ENCODE data around the gene SAMD1. TPM values are rescaled to one million over a fixed set of nuclear protein-coding genes. Genes with fewer than 3 reads are reported as not detected.
A peak's percentile ranks its signal among the peaks of the same experiment; 100 is the strongest.

Gene SAMD1
- total and polyA plus RNA-seq, 7 donors, result 8.7 to 40.9 (median 15.6) TPM

- peak overlapping the region; percentile 64 to 71 (median 69) for H3K27ac ChIP-seq
- no peak for DNase-seq
- H3K36me3 ChIP-seq, result no peaks in the 10 kb centered on the region
- TF ChIP-seq POLR2AphosphoS5 (IDR thresholded peaks at IDR 0.05) (no peak), POLR2A (IDR thresholded peaks at IDR 0.05) (no peak), EP300 (IDR thresholded peaks at IDR 0.05) (no peak)
- TF ChIP-seq, protein P1, sequence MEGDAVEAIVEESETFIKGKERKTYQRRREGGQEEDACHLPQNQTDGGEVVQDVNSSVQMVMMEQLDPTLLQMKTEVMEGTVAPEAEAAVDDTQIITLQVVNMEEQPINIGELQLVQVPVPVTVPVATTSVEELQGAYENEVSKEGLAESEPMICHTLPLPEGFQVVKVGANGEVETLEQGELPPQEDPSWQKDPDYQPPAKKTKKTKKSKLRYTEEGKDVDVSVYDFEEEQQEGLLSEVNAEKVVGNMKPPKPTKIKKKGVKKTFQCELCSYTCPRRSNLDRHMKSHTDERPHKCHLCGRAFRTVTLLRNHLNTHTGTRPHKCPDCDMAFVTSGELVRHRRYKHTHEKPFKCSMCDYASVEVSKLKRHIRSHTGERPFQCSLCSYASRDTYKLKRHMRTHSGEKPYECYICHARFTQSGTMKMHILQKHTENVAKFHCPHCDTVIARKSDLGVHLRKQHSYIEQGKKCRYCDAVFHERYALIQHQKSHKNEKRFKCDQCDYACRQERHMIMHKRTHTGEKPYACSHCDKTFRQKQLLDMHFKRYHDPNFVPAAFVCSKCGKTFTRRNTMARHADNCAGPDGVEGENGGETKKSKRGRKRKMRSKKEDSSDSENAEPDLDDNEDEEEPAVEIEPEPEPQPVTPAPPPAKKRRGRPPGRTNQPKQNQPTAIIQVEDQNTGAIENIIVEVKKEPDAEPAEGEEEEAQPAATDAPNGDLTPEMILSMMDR (IDR thresholded peaks at IDR 0.05), result no peak
- peaks cover 0 to 28% (median 27%) of the 10 kb centered on the region in 4 donors for H3K4me1 ChIP-seq
- H3K4me3 ChIP-seq, result peak overlapping the region; percentile 20 to 60 (median 50)
- WGBS, 2 donors, result 0 to 1% methylated on average over 38 of the region's 38 CpGs
- no peaks in the 10 kb centered on the region for H3K27me3 ChIP-seq
- no peaks in the 10 kb centered on the region for H3K9me3 ChIP-seq
- intact Hi-C loops (cut with DNase I), result loop anchor here (2.0 kb wide), 3 partner anchors 17 to 271 kb away; no protein-coding TSS in a partner anchor
Observed at GRCh38 chr19:14135985-14136508, 45.5 kb upstream of the SAMD1 start.

- Histone ChIP-seq H3K36me3 (no peaks in the 10 kb centered on the region), H3K4me3 (no peak overlapping the region), H3K9me3 (no peaks in the 10 kb centered on the region), H3K4me1 (peaks cover 0 to 28% (median 27%) of the 10 kb centered on the region in 4 donors), H3K27me3 (no peaks in the 10 kb centered on the region), H3K27ac (no peak overlapping the region)
- no peak for DNase-seq
- TF ChIP-seq POLR2A (IDR thresholded peaks at IDR 0.05) (no peak), POLR2AphosphoS5 (IDR thresholded peaks at IDR 0.05) (no peak), EP300 (IDR thresholded peaks at IDR 0.05) (no peak)
- TF ChIP-seq, protein P1 (IDR thresholded peaks at IDR 0.05), result no peak
- WGBS, 2 donors, result 19 to 45% methylated on average over 6 of the region's 6 CpGs
- intact Hi-C loops (cut with DNase I), result no loop called here
Observed at GRCh38 chr19:14135355-14135754, 44.8 kb upstream of the SAMD1 start.

DNA sequence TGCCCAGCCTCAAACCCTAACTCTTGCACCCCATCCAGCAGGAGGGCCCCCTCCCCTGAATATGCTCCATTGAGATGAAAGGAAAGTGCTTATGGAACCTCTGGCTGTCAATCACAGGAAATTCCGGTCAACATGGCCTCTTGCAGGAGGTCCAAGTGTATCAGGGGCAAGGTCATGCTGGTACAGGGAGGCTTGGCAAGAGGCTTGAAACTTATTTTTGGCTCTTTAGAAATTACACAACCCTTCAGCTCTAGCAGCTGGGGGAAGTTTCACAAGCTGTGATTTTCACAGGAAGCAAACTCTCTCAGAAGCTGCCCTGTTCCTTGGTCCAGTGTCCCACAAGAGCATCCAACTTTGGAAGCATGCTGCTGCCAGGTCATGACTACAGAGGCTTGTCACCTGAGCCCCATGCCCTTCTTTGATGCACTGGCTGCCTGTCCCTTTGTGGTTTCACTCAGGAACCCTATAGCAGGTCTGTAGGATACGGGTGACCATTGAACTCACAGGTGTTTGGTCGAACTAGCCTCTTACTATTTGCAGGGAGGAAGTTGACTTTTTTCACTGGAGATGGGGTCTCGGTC, 37.5 kb upstream of the SAMD1 start:
- 76 to 87% methylated on average over 4 of the region's 4 CpGs for WGBS, 2 donors
- Histone ChIP-seq H3K27me3 (no peaks in the 10 kb centered on the region), H3K4me1 (no peaks in the 10 kb centered on the region), H3K27ac (peak overlapping the region in 1 of 4 donors; percentile 9), H3K36me3 (no peaks in the 10 kb centered on the region), H3K4me3 (no peak overlapping the region), H3K9me3 (no peaks in the 10 kb centered on the region)
- intact Hi-C loops (cut with DNase I), result no loop called here
- no peak for DNase-seq
- TF ChIP-seq POLR2A (IDR thresholded peaks at IDR 0.05), result no peak
- TF ChIP-seq, protein P1 (IDR thresholded peaks at IDR 0.05), result no peak
- no peak for TF ChIP-seq POLR2AphosphoS5 (IDR thresholded peaks at IDR 0.05)
- TF ChIP-seq EP300 (IDR thresholded peaks at IDR 0.05), result no peak

- H3K27me3 ChIP-seq, result no peaks in the 10 kb centered on the region
- H3K4me3 ChIP-seq, result no peak overlapping the region
- intact Hi-C loops (cut with DNase I), result no loop called here
- no peak for DNase-seq
- no peaks in the 10 kb centered on the region for H3K36me3 ChIP-seq
- peak overlapping the region in 1 of 4 donors; percentile 9 for H3K27ac ChIP-seq
- WGBS, 2 donors, result 93 to 94% methylated on average over 8 of the region's 8 CpGs
- no peaks in the 10 kb centered on the region for H3K9me3 ChIP-seq
- no peaks in the 10 kb centered on the region for H3K4me1 ChIP-seq
- TF ChIP-seq POLR2AphosphoS5 (IDR thresholded peaks at IDR 0.05) (no peak), POLR2A (IDR thresholded peaks at IDR 0.05) (no peak), EP300 (IDR thresholded peaks at IDR 0.05) (no peak)
- TF ChIP-seq, protein P1 (IDR thresholded peaks at IDR 0.05), result no peak
Observed at GRCh38 chr19:14127176-14127575, 36.6 kb upstream of the SAMD1 start.

All from sigmoid colon (tissue), 7 donors.